Spleen (tissue), 7 donors: ENCODE results near the gene RBBP8.

Experiments used
- CTCF ChIP-seq, 11 experiments: fragments of 200-600 bp in 7 of 11; fragments of 450-650 bp in 4 of 11; sonication (generic) in 4 of 11; IDR thresholded peaks in 8 of 11; conservative IDR thresholded peaks in 3 of 11; 1 replicate in 7 of 11; 2 replicates in 4 of 11; pipeline versions ENCODE4 v1.4.0 to v1.8.0; 2016 to 2021; ENCODE audit warnings: antibody characterized with exemption in 11 of 11, inconsistent platforms in 4 of 11, mild to moderate bottlenecking in 1 of 11
- POLR2A ChIP-seq, 3 donors: fragments of 450-650 bp; IDR thresholded peaks; one replicate each; pipeline ENCODE4 v1.5.1; 2017; ENCODE audit warnings: antibody characterized with exemption in 3 of 3, mild to moderate bottlenecking in 1 of 3
- POLR2AphosphoS5 ChIP-seq, 3 donors: sonication (generic); formaldehyde crosslinking; IDR thresholded peaks; one replicate each; pipeline ENCODE4 v1.5.1; 2017; ENCODE audit warnings: antibody characterized with exemption in 3 of 3
- donor health status: DM: no; HTN: no; CAD: no; lungs with moderate emphysema.
- donor health status: DM: no; HTN: no; CAD: no.
- donor health status: DM: no; HTN: no; CAD: no.

- TF ChIP-seq CTCF (IDR thresholded peaks at IDR 0.05 in 8 of 11, conservative IDR thresholded peaks at IDR 0.05 in 3 of 11) (no peak), POLR2A (IDR thresholded peaks at IDR 0.05) (no peak), POLR2AphosphoS5 (IDR thresholded peaks at IDR 0.05) (no peak)
Measured at GRCh38 chr18:23003289-23003688, 70.2 kb downstream of the RBBP8 start.
